HEK293T (cell line): Measurements from ENCODE around the gene KDM6A.

Experiments
- ARNT ChIP-seq: fragments of 450-650 bp; IDR thresholded peaks from 2 replicates; pipeline ENCODE4 v1.6.1; 2017; ENCODE audit warnings: mild to moderate bottlenecking
- BHLHE40 ChIP-seq: fragments of 450-650 bp; IDR thresholded peaks from 2 replicates; pipeline ENCODE4 v1.6.1; 2016; ENCODE audit warnings: mild to moderate bottlenecking, moderate library complexity, borderline replicate concordance
- ELF4 ChIP-seq: fragments of 450-650 bp; IDR thresholded peaks from 2 replicates; pipeline ENCODE4 v1.6.1; 2017; ENCODE audit warnings: antibody characterized with exemption
- FOXA1 ChIP-seq: fragments of 450-650 bp; IDR thresholded peaks from 2 replicates; pipeline ENCODE4 v1.6.1; 2016; ENCODE audit warnings: mild to moderate bottlenecking
- FOXM1 ChIP-seq: fragments of 450-650 bp; IDR thresholded peaks from 2 replicates; pipeline ENCODE4 v1.6.1; 2017; ENCODE audit warnings: mild to moderate bottlenecking, borderline replicate concordance
- HDGF ChIP-seq: fragments of 450-650 bp; IDR thresholded peaks from 2 replicates; pipeline ENCODE4 v1.6.1; 2017; ENCODE audit warnings: antibody characterized with exemption, borderline replicate concordance
- NFRKB ChIP-seq: fragments of 450-650 bp; IDR thresholded peaks from 2 replicates; pipeline ENCODE4 v1.6.1; 2016; ENCODE audit warnings: mild to moderate bottlenecking, moderate library complexity
- SP1 ChIP-seq: fragments of 450-650 bp; IDR thresholded peaks from 2 replicates; pipeline ENCODE4 v1.6.1; 2017
- SUZ12 ChIP-seq: fragments of 450-650 bp; IDR thresholded peaks from 2 replicates; pipeline ENCODE4 v1.6.1; 2016; ENCODE audit warnings: mild to moderate bottlenecking
- TF ChIP-seq, protein P1 (sequence below): fragments of 450-650 bp; IDR thresholded peaks from 2 replicates; pipeline ENCODE4 v1.6.1; 2016

DNA sequence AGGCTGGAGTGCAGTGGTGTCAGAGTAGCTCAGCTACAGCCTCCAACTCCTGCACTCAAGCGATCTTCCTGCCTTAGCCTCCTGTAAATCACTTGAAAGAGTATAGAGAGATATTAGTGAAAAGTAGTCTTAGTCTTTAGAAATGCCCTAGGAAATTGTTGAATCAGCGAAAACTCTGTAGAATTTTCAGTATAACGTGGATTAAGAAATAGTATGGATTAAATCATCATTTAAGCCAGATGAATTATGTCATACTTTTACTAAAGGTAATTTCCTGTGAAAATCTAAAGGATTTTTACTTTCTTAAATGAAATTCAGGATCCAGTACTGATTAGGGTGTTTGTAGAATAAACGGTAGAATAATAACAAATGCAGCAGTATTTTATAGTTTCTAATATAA lies 163.2 kb downstream of the KDM6A start:
- TF ChIP-seq FOXM1 (no peak), ELF4 (no peak), HDGF (no peak), ARNT (no peak), FOXA1 (no peak), SP1 (no peak), SUZ12 (no peak), BHLHE40 (no peak), NFRKB (no peak)
- TF ChIP-seq, protein P1, sequence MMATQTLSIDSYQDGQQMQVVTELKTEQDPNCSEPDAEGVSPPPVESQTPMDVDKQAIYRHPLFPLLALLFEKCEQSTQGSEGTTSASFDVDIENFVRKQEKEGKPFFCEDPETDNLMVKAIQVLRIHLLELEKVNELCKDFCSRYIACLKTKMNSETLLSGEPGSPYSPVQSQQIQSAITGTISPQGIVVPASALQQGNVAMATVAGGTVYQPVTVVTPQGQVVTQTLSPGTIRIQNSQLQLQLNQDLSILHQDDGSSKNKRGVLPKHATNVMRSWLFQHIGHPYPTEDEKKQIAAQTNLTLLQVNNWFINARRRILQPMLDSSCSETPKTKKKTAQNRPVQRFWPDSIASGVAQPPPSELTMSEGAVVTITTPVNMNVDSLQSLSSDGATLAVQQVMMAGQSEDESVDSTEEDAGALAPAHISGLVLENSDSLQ, result no peak
